DND-41 (cell line): ENCODE measurements around the gene ZC3H12A.

Experiments
- EZH2 ChIP-seq: IDR thresholded peaks from 3 replicates; pipeline ENCODE4 v1.6.1; 2012; ENCODE audit warnings: borderline replicate concordance, low read depth, mild to moderate bottlenecking, moderate library complexity, low read length, inconsistent platforms; ENCODE audit not compliant: severe bottlenecking
- TF ChIP-seq, protein P1 (sequence below): IDR thresholded peaks from 2 replicates; pipeline ENCODE4 v1.5.1; 2012; ENCODE audit warnings: borderline replicate concordance, low read length, moderate library complexity, mild to moderate bottlenecking; ENCODE audit not compliant: poor library complexity, severe bottlenecking; ENCODE audit errors: extremely low read depth

DNA sequence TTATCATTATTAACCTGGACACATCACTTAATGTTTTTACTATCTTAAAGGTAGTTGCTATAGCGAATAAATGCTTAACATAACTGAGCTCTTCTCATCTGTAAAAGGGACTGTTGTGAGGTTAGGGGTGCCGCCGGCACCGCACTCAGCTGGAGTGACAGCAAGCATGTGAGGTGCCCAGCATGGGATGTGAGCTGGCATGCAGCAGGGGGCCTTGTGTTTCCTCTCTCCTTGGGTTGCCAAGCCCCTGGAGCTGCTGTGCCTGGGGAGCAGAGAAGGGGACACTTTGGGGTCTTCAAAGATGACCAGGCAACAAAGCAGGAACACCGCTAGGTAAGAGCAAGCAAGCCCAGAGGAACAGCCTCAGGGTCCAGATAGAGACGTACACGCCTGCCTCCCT, 2.1 kb upstream of the ZC3H12A start:
- TF ChIP-seq, protein P1, sequence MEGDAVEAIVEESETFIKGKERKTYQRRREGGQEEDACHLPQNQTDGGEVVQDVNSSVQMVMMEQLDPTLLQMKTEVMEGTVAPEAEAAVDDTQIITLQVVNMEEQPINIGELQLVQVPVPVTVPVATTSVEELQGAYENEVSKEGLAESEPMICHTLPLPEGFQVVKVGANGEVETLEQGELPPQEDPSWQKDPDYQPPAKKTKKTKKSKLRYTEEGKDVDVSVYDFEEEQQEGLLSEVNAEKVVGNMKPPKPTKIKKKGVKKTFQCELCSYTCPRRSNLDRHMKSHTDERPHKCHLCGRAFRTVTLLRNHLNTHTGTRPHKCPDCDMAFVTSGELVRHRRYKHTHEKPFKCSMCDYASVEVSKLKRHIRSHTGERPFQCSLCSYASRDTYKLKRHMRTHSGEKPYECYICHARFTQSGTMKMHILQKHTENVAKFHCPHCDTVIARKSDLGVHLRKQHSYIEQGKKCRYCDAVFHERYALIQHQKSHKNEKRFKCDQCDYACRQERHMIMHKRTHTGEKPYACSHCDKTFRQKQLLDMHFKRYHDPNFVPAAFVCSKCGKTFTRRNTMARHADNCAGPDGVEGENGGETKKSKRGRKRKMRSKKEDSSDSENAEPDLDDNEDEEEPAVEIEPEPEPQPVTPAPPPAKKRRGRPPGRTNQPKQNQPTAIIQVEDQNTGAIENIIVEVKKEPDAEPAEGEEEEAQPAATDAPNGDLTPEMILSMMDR: no peak
- no peak for TF ChIP-seq EZH2
